Endothelial cell of umbilical vein (primary cell): Measurements from ENCODE around the gene NTN1. TPM values are rescaled to one million over a fixed set of nuclear protein-coding genes. Genes with fewer than 3 reads are reported as not detected.
"Not testable (repeated sequence)": the region's sequence is repeated elsewhere in the genome, so short reads cannot be mapped to it uniquely, and the experiment has no call there.

Source experiments
- BruUV-seq: library from RNA; stranded (reverse); fragments of 400-500 nt; replicated peaks from 2 replicates; lab custom pipeline; 2021; lab: Mats Ljungman, UMichigan
- CTCF ChIA-PET: fragments of 300-600, 350-600 bp; sonication (Branson Sonifier 250); formaldehyde crosslinking; loops from one replicate; lab custom pipeline; 2021; ENCODE audit warnings: antibody characterized with exemption, inconsistent platforms; lab: Charles Lee
- POLR2A ChIA-PET: fragments of 300-600, 350-600 bp; sonication (Branson Sonifier 250); formaldehyde crosslinking; loops from one replicate; lab custom pipeline; 2021; ENCODE audit warnings: antibody characterized with exemption, inconsistent platforms; lab: Charles Lee
- DNase-seq: peaks from one replicate; pipeline ENCODE4 v3.0.0-alpha.2; 2011; ENCODE audit warnings: low read depth, low spot score
- FAIRE-seq: peaks from 2 replicates; lab custom pipeline; 2011; peaks lifted over from hg19 to GRCh38; lab: Jason Lieb, UNC
- H2AFZ ChIP-seq: 2 replicates; pipeline ENCODE4 v1.6.0; 2012; ENCODE audit warnings: low read depth, low read length, control low read depth, inconsistent platforms
- H3K27ac ChIP-seq: 2 replicates; pipeline ENCODE4 v1.5.1; 2011; ENCODE audit warnings: low read depth, mild to moderate bottlenecking, control low read depth, low read length, moderate library complexity; ENCODE audit not compliant: insufficient read depth
- H3K27me3 ChIP-seq, 2 experiments: 2 replicates each; pipeline versions ENCODE4 v1.6.0 to v1.6.1; 2011; ENCODE audit warnings: low read length in 2 of 2, mixed read lengths in 1 of 2; ENCODE audit not compliant: control insufficient read depth in 2 of 2, insufficient read depth in 2 of 2
- H3K36me3 ChIP-seq, 2 experiments: 2 replicates in 1 of 2; 3 replicates in 1 of 2; pipeline ENCODE4 v1.5.1; 2011; ENCODE audit warnings: low read length in 2 of 2, mild to moderate bottlenecking in 1 of 2, moderate library complexity in 1 of 2; ENCODE audit not compliant: control insufficient read depth in 2 of 2, insufficient read depth in 2 of 2; ENCODE audit errors: extremely low read depth in 1 of 2
- H3K4me1 ChIP-seq: 3 replicates; pipeline ENCODE4 v1.5.1; 2011; ENCODE audit warnings: mild to moderate bottlenecking, low read length; ENCODE audit not compliant: control insufficient read depth, insufficient read depth; ENCODE audit errors: extremely low read depth
- H3K4me2 ChIP-seq: 2 replicates; pipeline ENCODE4 v1.6.1; 2011; ENCODE audit warnings: low read length, control low read depth, mixed read lengths; ENCODE audit not compliant: insufficient read depth
- H3K4me3 ChIP-seq, 3 experiments: fragments of 200-600 bp in 1 of 3; sonication (generic), shearing (Covaris generic) in 1 of 3; replicated peaks in 1 of 3; 2 replicates each; pipeline ENCODE4 v1.5.1; 2011 to 2016; ENCODE audit warnings: control low read depth in 3 of 3, low read length in 3 of 3, mild to moderate bottlenecking in 2 of 3, inconsistent platforms in 1 of 3, low read depth in 1 of 3, moderate library complexity in 1 of 3; ENCODE audit not compliant: insufficient read depth in 1 of 3
- H3K79me2 ChIP-seq: 2 replicates; pipeline ENCODE4 v1.6.0; 2012; ENCODE audit warnings: low read length, inconsistent platforms; ENCODE audit not compliant: control insufficient read depth, insufficient read depth
- H3K9ac ChIP-seq: replicated peaks from 2 replicates; pipeline ENCODE3; 2011; ENCODE audit warnings: low read length, control low read depth; ENCODE audit not compliant: insufficient read depth; ENCODE audit errors: extremely low read depth
- H3K9me1 ChIP-seq: replicated peaks from 3 replicates; pipeline ENCODE4 v1.6.0; 2011; ENCODE audit warnings: mild to moderate bottlenecking, low read length; ENCODE audit not compliant: control insufficient read depth, insufficient read depth; ENCODE audit errors: extremely low read depth
- H3K9me3 ChIP-seq: replicated peaks from 2 replicates; pipeline ENCODE4 v1.5.1; 2012; ENCODE audit warnings: low read length, inconsistent platforms; ENCODE audit not compliant: control insufficient read depth, insufficient read depth
- H4K20me1 ChIP-seq: replicated peaks from 2 replicates; pipeline ENCODE3; 2011; ENCODE audit warnings: mild to moderate bottlenecking, low read length; ENCODE audit not compliant: control insufficient read depth, insufficient read depth; ENCODE audit errors: extremely low read depth
- CTCF ChIP-seq, 2 donors: IDR thresholded peaks; 1 replicate in 1 of 2; 2 replicates in 1 of 2; pipeline ENCODE4 v1.5.1; 2011; ENCODE audit warnings: low read length in 2 of 2, mild to moderate bottlenecking in 2 of 2, moderate library complexity in 2 of 2, control low read depth in 1 of 2, inconsistent platforms in 1 of 2, low read depth in 1 of 2; ENCODE audit not compliant: insufficient read depth in 1 of 2; ENCODE audit errors: extremely low read depth in 1 of 2
- EZH2 ChIP-seq: IDR thresholded peaks from 2 replicates; pipeline ENCODE4 v1.6.1; 2012; ENCODE audit warnings: borderline replicate concordance, low read depth, mild to moderate bottlenecking, moderate library complexity, low read length, inconsistent platforms; ENCODE audit not compliant: severe bottlenecking
- GATA2 ChIP-seq: IDR thresholded peaks from 2 replicates; pipeline ENCODE4 v1.7.0; 2011; ENCODE audit warnings: low read depth, mild to moderate bottlenecking, moderate library complexity, mixed read lengths, low read length; ENCODE audit not compliant: insufficient read length, insufficient read depth
- JUN ChIP-seq: IDR thresholded peaks from 2 replicates; pipeline ENCODE4 v1.6.1; 2011; ENCODE audit warnings: borderline replicate concordance, low read depth; ENCODE audit not compliant: insufficient read length, insufficient read depth
- MYC ChIP-seq: IDR thresholded peaks from one replicate; pipeline ENCODE4 v1.6.1; 2011; ENCODE audit warnings: mild to moderate bottlenecking, low read depth, low read length
- POLR2A ChIP-seq: IDR thresholded peaks from 2 replicates; pipeline ENCODE4 v1.6.1; 2012; ENCODE audit warnings: low read depth, mild to moderate bottlenecking, control low read depth, low read length
- POLR2AphosphoS5 ChIP-seq: IDR thresholded peaks from 2 replicates; pipeline ENCODE4 v1.6.1; 2012; ENCODE audit warnings: low read depth, mild to moderate bottlenecking, control low read depth, low read length, moderate library complexity; ENCODE audit not compliant: insufficient read depth
- dilution Hi-C: fragments of 300-500 bp; cut with MboI; formaldehyde crosslinking; loops from one replicate; pipeline ENCODE4 v1.15.0; 2019; ENCODE audit warnings: low sequenced_read_pairs; ENCODE audit not compliant: extremely low pct_ligation_motif_present
- intact Hi-C: fragments of 100-400 bp; cut with micrococcal nuclease; formaldehyde crosslinking; loops from one replicate; pipeline ENCODE4 v1.10.0; 2022
- polyA plus RNA-seq, 4 experiments: library from polyadenylated mRNA; depleted of rRNA in 3 of 4; stranded (reverse) in 3 of 4; unstranded in 1 of 4; fragments of >200 nt; gene quantifications; 2 replicates each; pipeline versions ENCODE4 v1.2.1 to v1.2.3, GENCODE V29; 2011 to 2012; ENCODE audit warnings: missing spikeins in 1 of 4
- total RNA-seq: library from RNA; stranded (reverse); gene quantifications from 2 replicates; pipeline ENCODE4 v1.2.3, GENCODE V29; 2021
- TF ChIP-seq, protein P1 (sequence below): IDR thresholded peaks from 2 replicates; pipeline ENCODE4 v1.6.1; 2011; ENCODE audit not compliant: insufficient read depth, insufficient read length

Gene NTN1
- total and polyA plus RNA-seq, 2 donors (not counting 3 experiments of a cell fraction or from before 2014, with no cell fraction given) = 0.10 to 0.18 TPM

GRCh38 chr17:8979715-8980114, 41.6 kb upstream of the NTN1 start:
- Histone ChIP-seq H3K4me1 (no peaks in the 10 kb centered on the region), H3K27ac (no peak overlapping the region), H3K4me3 (no peak overlapping the region), H2AFZ (no peak overlapping the region), H3K9me3 (no peaks in the 10 kb centered on the region), H3K36me3 (no peaks in the 10 kb centered on the region), H3K79me2 (no peaks in the 10 kb centered on the region), H3K9ac (no peak overlapping the region), H3K4me2 (no peak overlapping the region), H3K27me3 (no peaks in the 10 kb centered on the region), H3K9me1 (no peaks in the 10 kb centered on the region), H4K20me1 (no peaks in the 10 kb centered on the region)
- BruUV-seq = no TSS peak
- DNase-seq (no peak), FAIRE-seq (no peak)
- dilution Hi-C loops = no loop called here
- TF ChIP-seq JUN = no peak
- TF ChIP-seq, protein P1, sequence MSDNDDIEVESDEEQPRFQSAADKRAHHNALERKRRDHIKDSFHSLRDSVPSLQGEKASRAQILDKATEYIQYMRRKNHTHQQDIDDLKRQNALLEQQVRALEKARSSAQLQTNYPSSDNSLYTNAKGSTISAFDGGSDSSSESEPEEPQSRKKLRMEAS = no peak
- no peak for TF ChIP-seq GATA2
- TF ChIP-seq POLR2AphosphoS5 = no peak
- no peak for TF ChIP-seq EZH2
- POLR2A ChIA-PET = no interaction called here
- CTCF ChIA-PET = no interaction called here
- intact Hi-C loops = no loop called here

- Histone ChIP-seq H2AFZ (no peak overlapping the region), H3K79me2 (no peaks in the 10 kb centered on the region), H3K4me3 (no peak overlapping the region), H3K9me3 (no peaks in the 10 kb centered on the region), H3K36me3 (no peaks in the 10 kb centered on the region), H3K27me3 (no peaks in the 10 kb centered on the region), H4K20me1 (no peaks in the 10 kb centered on the region), H3K27ac (no peak overlapping the region), H3K4me2 (no peak overlapping the region), H3K9me1 (no peaks in the 10 kb centered on the region), H3K4me1 (no peaks in the 10 kb centered on the region), H3K9ac (no peak overlapping the region)
- no peak for DNase-seq
- dilution Hi-C loops = no loop called here
- no peak for FAIRE-seq
- intact Hi-C loops = no loop called here
- BruUV-seq = no TSS peak
- no peak for TF ChIP-seq JUN
- no peak for TF ChIP-seq MYC
- no peak for TF ChIP-seq POLR2A
- TF ChIP-seq, protein P1 = no peak
- no peak for TF ChIP-seq CTCF (IDR thresholded peaks at IDR 0.05; ENCODE audit: extremely low read depth in 1 of 2, insufficient read depth in 1 of 2, low read depth in 1 of 2, low read length in 2 of 2)
- ChIA-PET POLR2A (no interaction called here), CTCF (no interaction called here)
Measured at GRCh38 chr17:8981443-8981842, 39.9 kb upstream of the NTN1 start.

GRCh38 chr17:8984225-8984624, 37.1 kb upstream of the NTN1 start:
- dilution Hi-C loops, POLR2A ChIA-PET, H3K27ac ChIP-seq, H3K4me1 ChIP-seq, H3K27me3 ChIP-seq, DNase-seq, FAIRE-seq, H3K4me3 ChIP-seq, H2AFZ ChIP-seq, H4K20me1 ChIP-seq, H3K9me3 ChIP-seq, intact Hi-C loops, BruUV-seq, H3K9me1 ChIP-seq, H3K4me2 ChIP-seq, H3K9ac ChIP-seq, H3K79me2 ChIP-seq, H3K36me3 ChIP-seq: not testable (repeated sequence)
- CTCF ChIA-PET = interaction anchor here (1.5 kb wide), 1 partner anchor 538 kb away, joined by 6 read pairs; no protein-coding TSS in a partner anchor
